Smooth muscle cell (in vitro differentiated cells): ENCODE results near the gene TCL1B. TPM values are rescaled to one million over a fixed set of nuclear protein-coding genes. Genes with fewer than 3 reads are reported as not detected.

Experiments used
- DNase-seq: peaks from one replicate; lab custom pipeline; 2025; ENCODE audit not compliant: unreplicated experiment; lab: John Stamatoyannopoulos, UW
- H2AFZ ChIP-seq: fragments of 200-600 bp; sonication (generic); 2 replicates; pipeline ENCODE4 v1.6.0; 2016; ENCODE audit warnings: antibody characterized with exemption, low read depth, mild to moderate bottlenecking
- H3F3A ChIP-seq: fragments of 200-600 bp; sonication (generic); 2 replicates; pipeline ENCODE4 v1.6.0; 2017; ENCODE audit warnings: antibody characterized with exemption, low read depth
- H3K27ac ChIP-seq: fragments of 200-600 bp; sonication (generic); 2 replicates; pipeline ENCODE4 v1.5.1; 2016; ENCODE audit warnings: low read depth, mild to moderate bottlenecking
- H3K27me3 ChIP-seq: fragments of 200-600 bp; sonication (generic); 2 replicates; pipeline ENCODE4 v1.6.1; 2016; ENCODE audit warnings: low read depth, mild to moderate bottlenecking
- H3K36me3 ChIP-seq: fragments of 200-600 bp; sonication (generic); 2 replicates; pipeline ENCODE4 v1.5.1; 2016; ENCODE audit warnings: low read depth
- H3K4me1 ChIP-seq: fragments of 200-600 bp; sonication (generic); 2 replicates; pipeline ENCODE4 v1.5.1; 2016; ENCODE audit warnings: low read depth
- H3K4me2 ChIP-seq: fragments of 200-600 bp; sonication (generic); 2 replicates; pipeline ENCODE4 v1.6.0; 2016; ENCODE audit warnings: mild to moderate bottlenecking
- H3K4me3 ChIP-seq: fragments of 200-600 bp; sonication (generic); 2 replicates; pipeline ENCODE4 v1.5.1; 2016; ENCODE audit warnings: mild to moderate bottlenecking
- H3K79me2 ChIP-seq: fragments of 200-600 bp; sonication (generic); 2 replicates; pipeline ENCODE4 v1.6.0; 2016; ENCODE audit warnings: low read depth, mild to moderate bottlenecking
- H3K9ac ChIP-seq: fragments of 200-600 bp; sonication (generic); 2 replicates; pipeline ENCODE4 v1.6.0; 2016; ENCODE audit warnings: low read depth
- H3K9me3 ChIP-seq: fragments of 200-600 bp; sonication (generic); replicated peaks from 2 replicates; pipeline ENCODE4 v1.5.1; 2016; ENCODE audit warnings: low read depth
- H4K20me1 ChIP-seq: fragments of 200-600 bp; sonication (generic); 2 replicates; pipeline ENCODE4 v1.6.0; 2016; ENCODE audit warnings: low read depth
- CTCF ChIP-seq: fragments of 200-600 bp; sonication (generic); IDR thresholded peaks from 2 replicates; pipeline ENCODE4 v1.5.1; 2017; ENCODE audit warnings: borderline replicate concordance, mild to moderate bottlenecking, antibody characterized with exemption; ENCODE audit not compliant: insufficient read depth, poor library complexity, severe bottlenecking
- WGBS: methylation state at CpG from one replicate; pipeline ENCODE4 v1.1.7; 2016; ENCODE audit warnings: low lambda C conversion rate; 5-methylcytosine and 5-hydroxymethylcytosine counted together
- polyA plus RNA-seq: library from polyadenylated mRNA; unstranded; fragments of >200 nt; fragmentation: Nextera tagmentation; extraction: Ambion mirVana; gene quantifications from 2 replicates; pipeline ENCODE4 v1.2.1, GENCODE V29; 2016
- total RNA-seq: library from RNA; depleted of rRNA; stranded (reverse); fragments of >200 nt; gene quantifications from 2 replicates; pipeline ENCODE4 v1.2.3, GENCODE V29; 2014

The TCL1B gene
- total and polyA plus RNA-seq, 2 experiments from 2014 or later: not detected

DNA sequence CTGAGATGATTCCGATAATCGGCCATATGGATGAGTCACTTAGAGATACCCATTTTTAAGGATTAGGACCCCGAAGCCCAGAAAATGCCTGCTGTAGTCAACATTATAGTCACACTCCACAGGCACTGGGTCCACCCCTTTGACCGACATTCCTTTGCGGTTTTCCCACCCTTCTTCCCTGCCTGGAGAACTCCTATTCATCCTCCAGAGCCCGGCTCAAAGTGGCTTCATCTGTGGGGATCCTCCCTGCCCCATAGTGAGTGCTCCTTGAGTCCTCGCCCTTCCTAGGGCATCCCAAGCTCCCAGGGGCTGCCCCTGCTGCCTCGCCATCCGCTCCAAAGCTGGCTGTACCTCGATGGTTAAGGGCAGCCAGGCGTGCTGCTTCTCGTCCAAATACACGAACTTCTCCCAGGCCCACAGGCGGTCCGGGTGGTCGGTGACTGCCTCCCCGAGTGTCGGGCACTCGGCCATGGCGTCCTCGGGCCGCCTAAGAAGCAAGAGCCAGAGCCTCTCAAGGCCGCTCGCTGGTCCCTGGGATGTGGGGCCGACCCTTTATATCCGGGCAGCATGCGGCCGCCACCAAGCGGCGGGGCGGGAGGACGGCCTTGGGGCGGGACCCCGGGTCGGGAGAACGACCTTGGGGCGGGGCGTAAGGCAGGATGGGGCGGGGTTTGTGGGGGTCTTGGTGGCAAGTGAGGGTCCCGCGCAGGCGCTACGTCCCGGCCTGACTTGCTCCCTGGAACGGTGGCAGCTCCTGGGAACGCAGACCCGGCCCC lies 27.6 kb downstream of the TCL1B start, which contains the start of gene TCL1A:
TSS of gene TCL1A (minus strand) at position 530 of the 776 bp plus-strand sequence. CDS start at position 471, 59 bp downstream.
- 90% methylated on average over 38 of the region's 47 CpGs for WGBS
- H3F3A ChIP-seq: no peaks in the 10 kb centered on the region
- no peaks in the 10 kb centered on the region for H4K20me1 ChIP-seq
- no peak within 1 kb of the TSS for H3K4me3 ChIP-seq
- H3K4me2 ChIP-seq: no peak within 1 kb of the TSS
- no peaks in the 10 kb centered on the region for H3K4me1 ChIP-seq
- no peak for TF ChIP-seq CTCF
- H3K9ac ChIP-seq: no peak within 1 kb of the TSS
- peaks cover 12% of the 10 kb centered on the region for H3K27me3 ChIP-seq
- DNase-seq: no peak
- no peaks in the 10 kb centered on the region for H3K79me2 ChIP-seq
- H3K9me3 ChIP-seq: no peaks in the 10 kb centered on the region
- no peak within 1 kb of the TSS for H2AFZ ChIP-seq
- no peaks in the 10 kb centered on the region for H3K36me3 ChIP-seq
- no peak within 1 kb of the TSS for H3K27ac ChIP-seq

DNA sequence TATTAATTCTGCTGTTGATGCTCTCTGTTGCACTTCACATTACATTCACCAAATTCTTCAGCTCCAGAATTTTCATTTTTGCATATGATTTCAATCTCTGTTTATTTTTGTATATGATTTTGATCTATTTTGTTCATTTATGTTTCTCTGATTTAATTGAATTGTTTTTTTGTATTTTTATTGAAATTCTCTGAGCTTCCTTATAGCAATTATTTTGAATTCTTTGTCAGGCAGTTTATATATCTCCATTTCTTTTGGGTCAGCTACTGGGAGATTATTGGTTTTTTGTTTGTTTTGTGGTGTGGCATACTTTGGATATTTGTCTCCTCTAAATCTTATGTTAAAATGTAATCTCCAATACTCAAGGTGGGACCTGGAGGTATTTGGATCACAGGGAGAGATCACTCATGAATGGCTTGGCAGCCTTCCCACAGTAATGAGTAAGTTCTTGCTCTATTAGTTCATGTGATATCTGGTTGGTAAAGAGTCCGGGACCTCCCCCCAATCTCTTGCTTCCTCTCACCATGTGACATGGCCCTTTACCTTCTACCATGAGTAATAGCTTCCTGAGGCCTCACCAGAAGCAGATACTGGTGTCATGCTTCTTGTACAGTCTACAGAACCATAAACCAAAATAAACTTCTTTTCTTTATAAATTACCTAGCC lies 36.4 kb downstream of the TCL1B start:
- no peaks in the 10 kb centered on the region for H3F3A ChIP-seq
- H3K9ac ChIP-seq: no peak overlapping the region
- peaks cover 3% of the 10 kb centered on the region for H3K9me3 ChIP-seq
- no peak for DNase-seq
- no peak for TF ChIP-seq CTCF
- H2AFZ ChIP-seq: no peak overlapping the region
- no peak overlapping the region for H3K4me3 ChIP-seq
- H3K79me2 ChIP-seq: no peaks in the 10 kb centered on the region
- H3K4me1 ChIP-seq: no peaks in the 10 kb centered on the region
- WGBS: 71% methylated on average over 1 of the region's 1 CpG
- H3K27ac ChIP-seq: no peak overlapping the region
- H3K4me2 ChIP-seq: no peak overlapping the region
- peaks cover 8% of the 10 kb centered on the region for H3K27me3 ChIP-seq
- no peaks in the 10 kb centered on the region for H4K20me1 ChIP-seq
- no peaks in the 10 kb centered on the region for H3K36me3 ChIP-seq

DNA sequence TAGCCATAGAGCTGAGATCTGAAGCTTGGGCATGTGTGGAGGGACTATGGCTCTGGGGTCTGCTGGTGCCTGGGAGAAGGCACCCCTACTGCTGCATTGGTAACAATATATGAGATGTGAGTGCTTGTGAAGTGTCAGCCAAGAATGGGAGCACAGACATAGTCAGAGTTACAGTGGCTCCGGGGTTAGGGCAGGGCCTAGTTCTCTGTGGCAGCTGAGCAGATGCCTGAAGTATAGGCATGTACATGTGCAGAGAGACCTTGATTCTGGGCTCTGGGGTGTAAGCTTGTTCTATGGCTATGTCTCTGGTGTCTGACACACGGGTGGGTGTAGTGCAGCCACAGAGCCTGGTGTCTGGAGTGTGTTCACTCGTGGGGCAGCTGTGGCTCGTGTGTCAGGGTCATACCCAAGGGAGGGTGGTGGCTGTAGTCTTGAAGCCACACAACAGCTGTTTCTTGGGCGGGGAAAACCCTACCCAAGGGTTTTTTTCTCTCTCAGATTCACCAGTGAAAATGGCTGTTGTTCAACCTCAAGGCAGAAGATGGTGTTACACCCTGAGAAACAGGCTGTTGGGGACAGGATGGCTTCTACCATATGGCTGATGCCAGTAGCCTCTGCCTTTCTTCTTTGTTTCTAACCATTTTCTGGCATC lies 39.6 kb downstream of the TCL1B start:
- H4K20me1 ChIP-seq: no peaks in the 10 kb centered on the region
- WGBS: 78% methylated on average over 5 of the region's 5 CpGs

More for the DNA sequence above, 39.6 kb downstream of the TCL1B start:
- Histone ChIP-seq H3K4me2 (no peak overlapping the region), H3K9ac (no peak overlapping the region), H3K4me3 (no peak overlapping the region), H3K9me3 (peaks cover 3% of the 10 kb centered on the region), H3K27ac (no peak overlapping the region), H3K4me1 (no peaks in the 10 kb centered on the region), H3K79me2 (no peaks in the 10 kb centered on the region), H3K36me3 (no peaks in the 10 kb centered on the region), H3F3A (no peaks in the 10 kb centered on the region), H3K27me3 (no peaks in the 10 kb centered on the region), H2AFZ (no peak overlapping the region)
- TF ChIP-seq CTCF: no peak
- no peak for DNase-seq
